Lung (tissue), 12 donors: ENCODE results near the gene TMEM40. TPM values are rescaled to one million over a fixed set of nuclear protein-coding genes. Genes with fewer than 3 reads are reported as not detected.
A peak's percentile ranks its signal among the peaks of the same experiment; 100 is the strongest.

Experiments used
- ATAC-seq: fragments of 200-7000 bp; cut with Tn5 transposase; one replicate; pipeline ENCODE4 v1.9.1; 2020; ENCODE audit warnings: moderate number of reproducible peaks; ENCODE audit not compliant: insufficient read depth, low FRiP score
- DNase-seq, 3 donors: peaks; one replicate each; pipeline ENCODE4 v3.0.0-alpha.2; 2013 to 2017
- H3K27ac ChIP-seq, 2 donors: one replicate each; pipeline ENCODE4 v1.5.1; 2013; ENCODE audit warnings: mild to moderate bottlenecking in 2 of 2, moderate library complexity in 2 of 2, control low read depth in 1 of 2, inconsistent platforms in 1 of 2, low read depth in 1 of 2, low read length in 1 of 2
- H3K27me3 ChIP-seq, 3 donors: one replicate each; pipeline ENCODE4 v1.5.1; 2013; ENCODE audit warnings: low read length in 2 of 3; ENCODE audit not compliant: control insufficient read depth in 3 of 3, insufficient read depth in 3 of 3
- H3K36me3 ChIP-seq, 4 donors: one replicate each; pipeline ENCODE4 v1.5.1; 2013; ENCODE audit warnings: low read length in 4 of 4, mild to moderate bottlenecking in 1 of 4, moderate library complexity in 1 of 4; ENCODE audit not compliant: control insufficient read depth in 4 of 4, insufficient read depth in 4 of 4
- H3K4me1 ChIP-seq, 5 donors: one replicate each; pipeline ENCODE4 v1.5.1; 2013; ENCODE audit warnings: low read length in 5 of 5, mild to moderate bottlenecking in 2 of 5, moderate library complexity in 1 of 5; ENCODE audit not compliant: control insufficient read depth in 5 of 5, insufficient read depth in 5 of 5
- H3K4me3 ChIP-seq: one replicate; pipeline ENCODE4 v1.5.1; 2013; ENCODE audit warnings: mild to moderate bottlenecking, control low read depth, moderate library complexity
- H3K9ac ChIP-seq, 2 donors: one replicate each; pipeline ENCODE4 v1.5.1; 2013; ENCODE audit warnings: low read length in 2 of 2, control low read depth in 1 of 2; ENCODE audit not compliant: insufficient read depth in 1 of 2
- H3K9me3 ChIP-seq, 4 donors: one replicate each; pipeline ENCODE4 v1.5.1; 2013; ENCODE audit warnings: low read length in 3 of 4, mild to moderate bottlenecking in 1 of 4, moderate library complexity in 1 of 4; ENCODE audit not compliant: control insufficient read depth in 4 of 4, insufficient read depth in 3 of 4
- WGBS, 2 donors: extraction: QIAGEN DNeasy Blood & Tissue Kit; methylation state at CpG; one replicate each; pipeline ENCODE4 v1.1.7; 2013; 5-methylcytosine and 5-hydroxymethylcytosine counted together
- polyA plus RNA-seq, 2 donors: library from polyadenylated mRNA; stranded (reverse); fragments of 200-250 nt; gene quantifications; one replicate each; pipeline ENCODE4 v1.2.1, GENCODE V29; 2013
- total RNA-seq, 2 donors: library from RNA; depleted of rRNA in 1 of 2; stranded (reverse); fragments of >200 nt in 1 of 2; gene quantifications; one replicate each; pipeline ENCODE4 v1.2.1, GENCODE V29; 2014 to 2021
- TF ChIP-seq, protein P1 (sequence below): IDR thresholded peaks from 2 replicates; pipeline ENCODE4 v1.5.1; 2012; ENCODE audit warnings: mild to moderate bottlenecking; ENCODE audit errors: control extremely low read depth, extremely low read depth
- donor health status: control.
- donor health status: control.
- donor health status: Bipolar disorder and iron deficiency.
- donor health status: healthy.
- donor health status: DM: yes; HTN: yes; CAD: no.

The TMEM40 gene
- total and polyA plus RNA-seq, 4 donors: 2.0 to 6.0 (median 4.0) TPM

DNA sequence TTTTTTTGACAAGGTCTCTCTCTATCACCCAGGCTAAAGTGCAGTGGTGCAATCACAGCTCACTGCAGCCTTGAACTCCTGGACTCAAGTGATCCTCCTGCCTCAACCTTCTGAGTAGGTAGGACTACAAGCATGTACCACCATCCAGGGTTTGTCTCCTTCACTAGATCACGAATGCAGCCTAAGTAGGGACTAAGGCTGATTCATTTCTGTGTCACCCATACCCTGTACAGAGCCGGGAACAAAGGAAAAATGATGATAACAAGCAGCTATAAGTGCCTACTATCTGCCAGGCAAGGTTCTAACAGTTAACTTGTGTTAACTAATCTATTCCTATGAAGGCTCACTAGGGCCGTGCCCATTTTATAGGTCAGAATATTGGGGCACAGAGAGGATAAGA, 7.0 kb downstream of the TMEM40 start:
- H3K27ac ChIP-seq: peak overlapping the region in 1 of 2 donors; percentile 56
- 48 to 61% methylated on average over 3 of the region's 3 CpGs for WGBS, 2 donors
- no peaks in the 10 kb centered on the region for H3K27me3 ChIP-seq
- no peak overlapping the region for H3K4me3 ChIP-seq
- H3K4me1 ChIP-seq: no peaks in the 10 kb centered on the region
- H3K9me3 ChIP-seq: no peaks in the 10 kb centered on the region
- no peaks in the 10 kb centered on the region for H3K36me3 ChIP-seq
- TF ChIP-seq, protein P1, sequence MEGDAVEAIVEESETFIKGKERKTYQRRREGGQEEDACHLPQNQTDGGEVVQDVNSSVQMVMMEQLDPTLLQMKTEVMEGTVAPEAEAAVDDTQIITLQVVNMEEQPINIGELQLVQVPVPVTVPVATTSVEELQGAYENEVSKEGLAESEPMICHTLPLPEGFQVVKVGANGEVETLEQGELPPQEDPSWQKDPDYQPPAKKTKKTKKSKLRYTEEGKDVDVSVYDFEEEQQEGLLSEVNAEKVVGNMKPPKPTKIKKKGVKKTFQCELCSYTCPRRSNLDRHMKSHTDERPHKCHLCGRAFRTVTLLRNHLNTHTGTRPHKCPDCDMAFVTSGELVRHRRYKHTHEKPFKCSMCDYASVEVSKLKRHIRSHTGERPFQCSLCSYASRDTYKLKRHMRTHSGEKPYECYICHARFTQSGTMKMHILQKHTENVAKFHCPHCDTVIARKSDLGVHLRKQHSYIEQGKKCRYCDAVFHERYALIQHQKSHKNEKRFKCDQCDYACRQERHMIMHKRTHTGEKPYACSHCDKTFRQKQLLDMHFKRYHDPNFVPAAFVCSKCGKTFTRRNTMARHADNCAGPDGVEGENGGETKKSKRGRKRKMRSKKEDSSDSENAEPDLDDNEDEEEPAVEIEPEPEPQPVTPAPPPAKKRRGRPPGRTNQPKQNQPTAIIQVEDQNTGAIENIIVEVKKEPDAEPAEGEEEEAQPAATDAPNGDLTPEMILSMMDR: no peak
- no peak for DNase-seq
- no peak overlapping the region for H3K9ac ChIP-seq
- no peak for ATAC-seq

DNA sequence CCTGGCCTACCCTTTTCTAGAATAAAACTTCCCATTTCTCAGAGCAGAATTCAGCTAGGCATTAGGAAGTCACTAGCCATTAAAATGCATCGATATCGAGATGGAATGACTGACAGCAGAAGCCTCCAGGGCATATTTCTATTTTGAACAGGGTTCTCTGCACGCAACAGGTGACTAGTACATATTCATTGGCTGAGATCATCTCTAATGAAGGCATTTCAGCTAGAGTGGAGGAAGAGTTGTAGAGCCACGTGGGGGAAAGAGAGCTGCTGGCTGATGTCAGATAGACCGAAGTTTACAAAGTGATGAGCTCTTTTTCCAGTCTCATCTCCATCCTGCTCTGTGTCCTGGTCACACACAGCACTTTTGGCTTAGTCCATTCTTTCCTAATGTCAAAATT, 7.5 kb downstream of the TMEM40 start:
- Histone ChIP-seq H3K27me3 (no peaks in the 10 kb centered on the region), H3K4me3 (no peak overlapping the region), H3K27ac (peak overlapping the region in 1 of 2 donors; percentile 56), H3K9ac (no peak overlapping the region), H3K4me1 (no peaks in the 10 kb centered on the region), H3K36me3 (no peaks in the 10 kb centered on the region), H3K9me3 (no peaks in the 10 kb centered on the region)
- WGBS, 2 donors: 86 to 92% methylated on average over 5 of the region's 5 CpGs
- DNase-seq (no peak), ATAC-seq (no peak)
- TF ChIP-seq, protein P1: no peak

DNA sequence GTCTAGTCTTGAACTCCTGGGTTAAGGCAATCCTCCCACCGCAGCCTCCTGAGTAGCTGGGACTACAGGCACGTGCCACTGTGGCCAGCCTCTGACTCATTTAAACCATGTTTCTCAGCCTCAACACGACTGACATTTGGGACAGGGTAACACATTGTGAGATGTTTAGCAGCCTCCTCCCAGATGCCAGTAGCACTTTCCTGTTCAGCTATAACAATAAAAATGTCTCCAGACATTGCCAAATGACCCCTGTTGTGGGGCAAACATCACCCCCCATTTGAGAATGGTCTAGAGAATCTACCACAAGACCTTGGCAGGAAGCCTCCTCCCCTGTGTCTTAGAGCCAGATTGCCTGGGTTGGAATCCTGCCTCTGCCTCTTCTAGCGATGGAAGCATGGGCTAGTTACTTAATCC, 8.4 kb downstream of the TMEM40 start:
- TF ChIP-seq, protein P1: no peak
- no peak for ATAC-seq
- DNase-seq: no peak
- no peak overlapping the region for H3K4me3 ChIP-seq
- H3K27me3 ChIP-seq: no peaks in the 10 kb centered on the region
- H3K9me3 ChIP-seq: no peaks in the 10 kb centered on the region
- H3K36me3 ChIP-seq: no peaks in the 10 kb centered on the region
- peaks cover 0 to 2% (median 0%) of the 10 kb centered on the region in 5 donors for H3K4me1 ChIP-seq
- WGBS, 2 donors: 71 to 73% methylated on average over 4 of the region's 4 CpGs
- H3K27ac ChIP-seq: peak overlapping the region in 1 of 2 donors; percentile 58
- H3K9ac ChIP-seq: no peak overlapping the region

DNA sequence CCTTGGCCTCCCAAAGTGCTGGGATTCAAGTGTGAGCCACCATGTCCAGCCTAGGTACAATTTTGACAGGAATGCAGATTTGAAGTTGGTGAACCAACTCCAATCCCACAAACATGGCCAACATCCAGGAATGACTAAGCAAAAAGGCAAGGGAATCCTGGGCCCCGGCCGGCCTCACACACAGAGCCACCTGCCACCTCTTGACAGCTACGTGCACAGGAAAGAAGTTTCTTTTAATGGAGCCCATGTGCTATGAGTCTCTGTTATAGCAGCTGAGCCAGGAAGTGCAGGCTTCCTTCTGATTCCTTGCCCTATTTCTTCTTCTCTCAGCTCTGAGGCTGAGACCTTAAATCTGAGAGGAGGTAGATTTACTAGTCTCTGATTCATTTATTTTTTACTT, 8.8 kb downstream of the TMEM40 start:
- Histone ChIP-seq H3K9ac (no peak overlapping the region), H3K27me3 (no peaks in the 10 kb centered on the region), H3K4me1 (peaks cover 0 to 2% (median 0%) of the 10 kb centered on the region in 5 donors), H3K9me3 (no peaks in the 10 kb centered on the region), H3K4me3 (no peak overlapping the region), H3K36me3 (no peaks in the 10 kb centered on the region), H3K27ac (peak overlapping the region in 1 of 2 donors; percentile 58)
- TF ChIP-seq, protein P1: no peak
- ATAC-seq: no peak
- WGBS, 2 donors: 13 to 21% methylated on average over 3 of the region's 3 CpGs
- peak in 1 of 3 donors; percentile 43 for DNase-seq
